Adrenal gland (tissue), 5 donors: ENCODE measurements around the gene ZFHX3.

Experiments
- POLR2A ChIP-seq, 2 donors: fragments of 450-650 bp; IDR thresholded peaks; one replicate each; pipeline ENCODE4 v1.6.1; 2017; ENCODE audit warnings: antibody characterized with exemption in 2 of 2, mild to moderate bottlenecking in 2 of 2, moderate library complexity in 1 of 2
- TF ChIP-seq, protein P1 (sequence below), 6 experiments: fragments of 450-650 bp in 4 of 6; fragments of 200-600 bp in 2 of 6; sonication (generic) in 1 of 6; IDR thresholded peaks; 1 replicate in 5 of 6; 2 replicates in 1 of 6; pipeline versions ENCODE4 v1.5.1 to v1.8.0; 2016 to 2021; ENCODE audit warnings: antibody characterized with exemption in 6 of 6, mild to moderate bottlenecking in 2 of 6, moderate library complexity in 1 of 6
- donor health status: DM: no; HTN: no; CAD: no.

DNA sequence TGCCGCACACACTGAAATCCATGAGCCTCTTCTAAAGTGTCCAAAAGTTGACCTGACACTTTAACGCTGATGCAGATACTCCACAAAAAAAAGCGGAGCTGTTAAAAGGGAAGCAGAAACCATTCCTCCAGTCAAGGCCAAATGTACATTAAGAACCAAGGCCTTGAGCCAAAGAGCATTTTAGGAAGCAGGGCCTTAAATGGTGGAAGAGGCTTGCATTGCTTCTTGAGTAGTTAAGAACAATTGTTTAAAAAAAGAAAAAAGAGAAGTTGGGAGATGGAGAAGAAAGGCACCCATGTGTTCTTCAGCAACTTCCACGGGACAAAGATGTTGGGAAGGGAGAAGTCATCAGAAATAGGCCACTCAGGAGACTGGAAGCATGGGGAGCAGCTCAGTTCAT is 6.3 kb downstream of the ZFHX3 start:
- TF ChIP-seq, protein P1, sequence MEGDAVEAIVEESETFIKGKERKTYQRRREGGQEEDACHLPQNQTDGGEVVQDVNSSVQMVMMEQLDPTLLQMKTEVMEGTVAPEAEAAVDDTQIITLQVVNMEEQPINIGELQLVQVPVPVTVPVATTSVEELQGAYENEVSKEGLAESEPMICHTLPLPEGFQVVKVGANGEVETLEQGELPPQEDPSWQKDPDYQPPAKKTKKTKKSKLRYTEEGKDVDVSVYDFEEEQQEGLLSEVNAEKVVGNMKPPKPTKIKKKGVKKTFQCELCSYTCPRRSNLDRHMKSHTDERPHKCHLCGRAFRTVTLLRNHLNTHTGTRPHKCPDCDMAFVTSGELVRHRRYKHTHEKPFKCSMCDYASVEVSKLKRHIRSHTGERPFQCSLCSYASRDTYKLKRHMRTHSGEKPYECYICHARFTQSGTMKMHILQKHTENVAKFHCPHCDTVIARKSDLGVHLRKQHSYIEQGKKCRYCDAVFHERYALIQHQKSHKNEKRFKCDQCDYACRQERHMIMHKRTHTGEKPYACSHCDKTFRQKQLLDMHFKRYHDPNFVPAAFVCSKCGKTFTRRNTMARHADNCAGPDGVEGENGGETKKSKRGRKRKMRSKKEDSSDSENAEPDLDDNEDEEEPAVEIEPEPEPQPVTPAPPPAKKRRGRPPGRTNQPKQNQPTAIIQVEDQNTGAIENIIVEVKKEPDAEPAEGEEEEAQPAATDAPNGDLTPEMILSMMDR (IDR thresholded peaks at IDR 0.05), result no peak
- TF ChIP-seq POLR2A (IDR thresholded peaks at IDR 0.05), result no peak
